CD4-positive, alpha-beta T cell treated with Interleukin-6 at 100 ng/mL for 8 hours (primary cell): ENCODE data around the gene LHX3.

ENCODE experiments used
- DNase-seq: peaks from one replicate; pipeline ENCODE4 v3.0.0-alpha.2; 2020; ENCODE audit warnings: mixed read lengths, low spot score

Gene LHX3

DNA sequence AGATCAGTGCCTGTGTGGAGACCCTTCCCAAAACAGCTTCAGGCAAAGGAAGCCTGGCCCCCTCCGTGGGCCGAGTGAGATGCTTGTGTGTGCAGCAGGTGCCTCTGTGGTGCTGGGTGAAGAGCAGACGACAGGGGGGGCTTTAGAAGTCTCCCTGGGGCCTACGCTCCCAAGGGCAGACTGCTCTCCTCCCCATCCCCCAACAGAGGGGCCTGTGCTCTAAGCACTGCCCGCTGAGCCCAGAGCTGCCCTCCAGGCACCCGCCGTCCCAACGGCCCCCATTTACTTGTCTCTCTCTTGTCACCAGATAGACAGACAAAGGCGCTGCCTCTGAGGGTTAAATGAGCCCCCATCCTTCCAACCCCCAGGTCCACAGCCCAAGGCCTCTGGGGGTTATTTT is 2.7 kb upstream of the LHX3 start:
- DNase-seq = no peak

DNA sequence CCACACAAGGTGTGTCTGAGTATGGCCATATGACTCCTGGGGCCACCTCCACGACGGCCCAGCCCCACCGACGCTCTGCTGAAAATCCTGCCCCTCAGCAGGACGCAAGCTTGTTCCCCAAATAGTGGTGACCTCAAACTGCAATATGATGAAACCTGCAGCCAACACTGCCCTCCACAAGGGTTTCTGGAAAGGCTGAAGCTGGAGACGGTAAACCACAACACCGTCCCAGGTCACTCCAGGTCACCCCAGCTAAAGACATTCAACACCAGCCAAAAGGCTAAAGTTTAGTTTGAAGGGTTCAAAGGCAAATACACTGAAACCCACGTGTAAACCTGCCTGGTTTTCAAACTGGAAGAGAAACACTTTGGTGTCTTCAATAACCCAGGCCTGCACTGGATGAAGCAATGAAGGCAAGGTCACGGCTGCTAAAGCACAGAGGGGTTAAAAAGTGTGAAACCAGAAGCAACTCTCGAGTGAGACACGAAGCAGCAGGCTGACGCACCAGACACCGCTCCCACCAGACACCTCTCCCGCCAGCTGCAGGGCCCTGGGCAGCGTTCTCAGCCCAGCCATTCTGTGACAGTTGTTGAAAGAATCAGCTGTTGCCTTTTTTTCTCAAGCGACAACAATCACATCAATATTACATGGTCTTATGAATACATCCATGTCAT is 1.8 kb upstream of the LHX3 start:
- no peak for DNase-seq

DNA sequence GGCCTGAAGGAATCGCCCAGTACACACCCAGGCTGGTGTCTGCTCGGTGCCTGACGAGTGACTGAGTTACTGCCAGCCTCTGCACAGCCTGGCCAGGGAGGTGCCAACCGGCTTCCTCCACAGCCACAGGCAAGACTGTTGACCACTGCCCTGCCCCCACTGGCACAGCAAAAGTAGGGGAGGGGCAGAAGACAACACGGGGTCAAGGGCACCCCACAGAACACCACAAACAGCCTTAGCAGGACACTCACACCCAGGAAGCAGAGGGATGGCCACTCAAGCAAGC is 722 bp upstream of the LHX3 start:
- DNase-seq = no peak

DNA sequence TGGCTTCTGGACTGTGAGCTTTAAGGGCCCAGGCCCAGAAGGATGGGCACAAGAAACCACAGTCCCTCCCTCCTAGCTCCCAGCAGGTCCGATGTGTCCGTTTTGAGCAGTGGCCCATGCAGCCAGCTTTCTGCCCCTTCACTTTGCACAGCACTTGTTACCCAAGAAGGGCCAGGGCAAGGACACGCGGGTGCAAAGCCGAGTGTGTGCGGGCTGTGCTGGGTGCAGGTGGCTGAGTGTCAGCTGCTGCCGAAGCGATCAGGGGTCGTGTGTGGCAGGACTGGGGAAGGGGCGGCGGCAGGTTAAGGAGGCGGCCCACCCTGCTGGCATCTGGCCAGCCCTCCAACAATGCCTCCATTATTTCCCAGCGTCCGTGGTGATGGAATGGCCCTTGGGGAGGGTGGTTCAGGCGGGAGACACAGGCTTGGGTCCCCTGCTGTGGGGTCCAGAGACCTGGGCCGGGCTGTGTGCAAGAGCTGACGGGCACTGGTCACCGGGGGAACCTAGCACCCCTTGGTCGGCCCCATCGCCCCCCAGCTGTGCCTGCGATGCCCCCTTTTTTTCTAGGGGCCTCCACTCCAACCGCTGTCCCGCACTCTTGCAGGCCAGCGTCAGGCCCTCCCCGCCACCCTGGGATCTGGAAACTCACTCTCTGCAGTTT is 653 bp downstream of the LHX3 start:
- no peak for DNase-seq

DNA sequence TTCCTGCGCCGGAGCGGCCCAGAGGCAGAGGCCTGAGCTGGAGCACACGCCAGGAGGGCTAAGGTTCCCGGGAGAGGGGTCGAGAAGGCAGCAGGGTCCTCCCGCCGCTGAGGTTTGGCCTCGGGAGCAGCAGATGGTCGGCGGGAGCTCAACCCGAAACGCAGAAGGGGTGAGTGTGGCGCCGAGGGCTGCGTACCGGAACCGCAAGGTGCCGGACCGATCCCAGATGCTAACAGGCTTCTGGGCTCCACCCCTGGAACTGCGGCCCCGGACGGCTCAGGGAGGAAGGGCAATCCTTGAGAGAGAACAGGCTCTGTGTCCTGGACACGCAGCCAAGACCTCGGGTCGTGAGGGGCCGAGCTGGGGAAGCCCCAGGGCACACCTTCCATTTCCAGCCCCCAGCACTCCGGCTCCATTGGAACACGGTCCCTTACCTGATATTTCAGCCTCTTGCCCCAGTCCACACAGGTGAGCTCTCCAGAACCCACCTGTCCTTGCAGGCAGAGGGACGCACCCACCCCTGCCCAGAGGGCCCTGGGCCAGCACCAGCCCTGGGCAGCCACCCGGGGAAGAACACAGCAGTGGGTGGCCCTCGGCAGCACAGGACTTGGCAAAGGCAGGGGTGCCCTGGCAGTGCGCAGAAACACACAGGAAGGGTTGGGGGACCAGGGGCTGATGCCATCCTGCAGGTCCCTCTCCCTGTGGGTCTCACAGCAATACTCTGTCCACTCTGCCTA is 1.4 kb downstream of the LHX3 start:
- no peak for DNase-seq

DNA sequence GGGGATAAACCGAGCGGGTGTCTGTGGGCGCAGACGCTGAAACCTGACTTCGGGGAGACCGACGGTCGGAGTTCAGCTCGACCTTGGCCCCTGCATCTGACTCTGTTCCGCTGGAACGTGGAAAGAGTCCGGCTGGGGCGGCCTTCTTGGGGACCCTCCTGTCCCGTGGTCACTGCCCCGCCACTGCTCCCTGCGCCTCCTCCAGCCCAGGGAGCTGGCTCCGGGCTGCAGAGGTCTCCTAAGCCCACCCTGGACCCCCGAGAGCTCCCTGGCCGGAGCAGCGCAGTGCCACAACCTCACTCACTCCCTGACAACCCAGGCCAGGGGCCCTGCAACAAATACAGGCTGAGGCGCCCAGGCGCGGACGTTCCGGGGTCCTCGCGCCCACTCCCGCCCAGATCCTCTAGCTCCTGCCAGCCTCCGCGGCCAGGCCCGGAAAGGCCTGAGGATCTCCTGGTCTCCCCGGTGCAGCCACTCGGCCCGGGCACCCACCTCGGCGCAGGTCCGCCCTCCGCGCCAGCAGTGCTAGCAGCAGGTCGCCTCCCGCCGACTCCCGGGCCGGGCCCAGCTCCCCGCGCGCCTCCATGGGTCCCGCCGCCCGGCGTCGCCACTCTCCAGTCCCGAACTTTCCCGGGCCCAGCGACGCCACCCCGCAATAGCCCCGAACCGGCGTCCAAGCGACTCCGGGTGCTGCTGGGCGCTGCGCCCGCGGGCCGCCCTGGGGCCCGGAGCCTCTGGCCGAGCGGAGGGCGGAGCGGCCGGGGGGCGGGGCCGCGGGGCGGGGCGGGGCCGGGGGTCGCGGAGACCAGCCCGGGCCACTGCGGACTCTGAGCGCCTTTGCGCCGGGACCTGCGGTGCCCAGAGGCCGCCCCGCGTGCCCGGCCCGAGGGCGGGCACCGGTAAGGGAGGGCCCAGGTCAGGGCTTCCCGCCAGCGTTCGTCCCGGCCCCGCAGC is 2.2 kb downstream of the LHX3 start:
- no peak for DNase-seq

DNA sequence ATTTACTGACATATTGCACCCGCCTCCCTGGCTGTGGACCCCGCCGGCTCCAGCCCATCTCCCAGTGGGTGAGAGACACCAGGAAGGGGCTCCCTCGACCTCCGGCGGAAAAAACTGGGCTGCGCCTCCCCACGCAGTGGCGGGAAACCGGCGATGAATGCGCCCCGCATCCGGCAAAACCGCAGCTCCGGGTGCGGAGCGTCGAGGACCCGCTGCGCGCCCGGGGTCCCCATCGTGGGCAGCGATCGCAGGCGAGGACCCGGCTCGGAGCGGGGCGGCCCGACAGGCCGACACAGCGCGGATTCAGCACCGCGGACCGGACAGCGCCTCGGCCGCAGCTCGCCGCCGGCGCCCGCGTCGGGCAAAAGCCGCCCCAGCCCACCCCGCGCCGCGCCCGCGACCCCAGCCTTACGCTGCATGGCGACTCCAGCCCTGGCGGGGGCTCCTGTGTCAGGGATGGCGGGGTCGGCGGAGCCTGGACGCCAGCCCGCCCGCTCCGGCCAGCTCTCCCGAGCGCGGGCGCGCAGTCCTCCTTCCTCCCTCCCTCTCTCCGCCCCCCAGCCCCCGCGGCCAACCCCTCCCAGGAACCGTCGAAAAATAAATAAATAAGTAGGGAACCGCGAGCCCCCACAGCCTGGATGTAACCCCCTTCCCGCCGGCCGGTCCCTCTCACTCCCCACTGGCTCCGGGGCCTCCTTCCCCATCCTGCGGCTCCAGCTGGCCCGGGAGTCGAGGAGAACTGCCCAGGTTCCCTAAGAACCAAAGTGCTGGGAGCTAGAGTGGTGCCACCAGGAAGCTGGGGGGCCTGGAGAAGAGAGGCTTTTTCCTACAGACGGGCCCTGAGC is 3.1 kb downstream of the LHX3 start:
- no peak for DNase-seq

DNA sequence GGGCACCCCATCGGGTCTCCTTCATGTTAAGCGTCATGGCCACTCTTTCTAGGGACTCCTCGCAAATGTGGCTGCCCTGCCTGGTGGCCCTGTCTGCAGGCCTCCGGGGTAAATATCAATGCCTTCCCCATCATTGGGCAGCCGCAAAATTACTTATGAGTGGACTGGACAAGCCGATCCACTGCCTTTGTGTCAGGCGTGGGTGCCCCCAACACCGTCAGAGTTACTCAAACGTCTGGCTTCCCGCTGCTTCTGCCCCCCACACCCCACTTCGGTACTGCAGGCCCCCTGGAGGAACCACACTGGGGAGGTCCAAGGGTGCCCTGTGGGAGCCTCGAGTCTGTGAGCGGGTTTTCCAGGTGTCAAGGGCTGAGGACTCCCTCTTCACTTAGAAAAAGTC is 3.8 kb downstream of the LHX3 start:
- no peak for DNase-seq

DNA sequence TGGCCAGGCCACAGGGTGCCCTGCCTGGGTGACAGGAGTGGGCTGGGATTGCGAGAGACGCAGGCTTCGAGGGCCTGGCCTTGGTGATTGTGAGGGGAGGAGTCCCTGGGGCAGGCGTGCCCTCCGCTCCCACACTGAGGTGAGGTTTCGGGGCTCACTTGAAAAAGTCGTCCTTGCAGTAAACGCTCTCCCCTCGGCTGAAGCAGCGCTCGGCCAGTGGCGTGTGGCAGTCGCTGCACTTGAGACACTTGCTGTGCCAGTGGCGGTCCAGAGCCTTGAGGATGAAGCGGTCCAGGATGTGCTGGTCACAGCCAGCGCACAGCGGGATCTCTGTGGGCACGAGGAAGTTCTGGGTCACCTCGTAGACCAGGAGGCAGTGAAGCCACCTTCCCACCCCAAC is 4.5 kb downstream of the LHX3 start:
- no peak for DNase-seq

DNA sequence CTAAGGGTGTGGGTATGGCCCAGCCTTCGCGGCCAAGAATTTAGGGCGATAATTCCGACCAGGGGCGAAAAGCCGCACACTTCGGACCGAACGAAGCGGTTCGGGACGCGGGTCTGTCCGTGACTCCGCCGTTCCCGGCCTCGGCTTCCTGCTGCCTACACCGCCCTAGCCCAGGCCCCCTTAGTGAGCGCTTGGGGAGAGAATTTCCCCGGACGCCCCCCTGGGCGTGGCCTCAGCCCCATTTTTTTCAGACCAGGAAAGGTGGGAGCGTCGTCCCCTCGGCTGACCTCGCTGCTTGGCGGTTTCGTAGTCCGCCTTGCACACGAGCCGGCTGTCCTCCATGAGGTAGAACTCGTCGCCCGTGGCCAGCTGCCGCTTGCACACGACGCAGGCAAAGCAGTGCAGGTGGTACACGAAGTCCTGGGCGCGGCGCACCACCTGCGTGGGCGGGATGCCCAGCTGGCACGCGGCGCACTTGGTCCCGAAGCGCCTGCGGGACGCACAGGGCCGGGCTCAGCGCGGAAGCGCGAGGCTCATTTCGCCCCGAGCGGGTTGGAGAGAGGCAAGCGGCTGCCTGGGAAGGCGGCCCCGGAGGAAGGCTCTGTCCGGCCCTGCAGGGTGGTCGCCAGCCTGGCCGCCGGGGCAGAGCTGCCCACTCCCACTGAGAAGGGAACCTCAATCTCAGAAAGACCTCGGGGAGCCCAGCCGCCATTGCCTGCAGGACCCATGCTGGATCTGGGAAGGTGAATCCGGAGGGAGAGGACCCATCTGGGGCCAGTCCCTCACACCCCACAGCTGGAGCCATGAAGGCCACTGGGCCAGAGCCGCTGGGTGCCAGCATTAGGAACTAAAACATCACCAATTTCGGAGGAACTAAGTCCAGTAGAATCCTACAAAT is 5.3 kb downstream of the LHX3 start:
- no peak for DNase-seq

DNA sequence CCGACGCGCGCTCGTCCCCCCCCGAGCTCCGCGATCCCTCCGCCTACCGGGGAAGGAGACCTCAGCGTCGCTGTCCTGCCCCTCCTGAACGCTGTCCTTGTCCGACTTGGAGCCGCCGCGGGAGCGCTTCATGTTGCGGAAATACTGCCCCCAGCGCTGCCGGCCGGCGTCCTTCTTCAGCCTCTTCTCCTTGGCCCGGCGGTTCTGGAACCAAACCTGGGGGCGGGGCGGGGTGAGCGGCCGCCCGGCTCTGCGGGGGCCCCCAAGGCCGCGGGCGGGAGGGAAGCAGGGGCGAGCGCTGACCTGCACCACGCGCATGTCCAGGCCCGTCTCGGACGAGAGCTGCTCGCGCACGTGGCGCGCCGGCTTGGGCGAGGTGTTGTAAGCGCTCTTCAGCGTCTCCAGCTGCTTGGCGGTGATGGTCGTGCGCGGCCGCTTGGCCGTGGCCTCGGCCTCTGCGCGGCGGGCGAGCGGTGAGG is 6.3 kb downstream of the LHX3 start:
- DNase-seq = no peak

DNA sequence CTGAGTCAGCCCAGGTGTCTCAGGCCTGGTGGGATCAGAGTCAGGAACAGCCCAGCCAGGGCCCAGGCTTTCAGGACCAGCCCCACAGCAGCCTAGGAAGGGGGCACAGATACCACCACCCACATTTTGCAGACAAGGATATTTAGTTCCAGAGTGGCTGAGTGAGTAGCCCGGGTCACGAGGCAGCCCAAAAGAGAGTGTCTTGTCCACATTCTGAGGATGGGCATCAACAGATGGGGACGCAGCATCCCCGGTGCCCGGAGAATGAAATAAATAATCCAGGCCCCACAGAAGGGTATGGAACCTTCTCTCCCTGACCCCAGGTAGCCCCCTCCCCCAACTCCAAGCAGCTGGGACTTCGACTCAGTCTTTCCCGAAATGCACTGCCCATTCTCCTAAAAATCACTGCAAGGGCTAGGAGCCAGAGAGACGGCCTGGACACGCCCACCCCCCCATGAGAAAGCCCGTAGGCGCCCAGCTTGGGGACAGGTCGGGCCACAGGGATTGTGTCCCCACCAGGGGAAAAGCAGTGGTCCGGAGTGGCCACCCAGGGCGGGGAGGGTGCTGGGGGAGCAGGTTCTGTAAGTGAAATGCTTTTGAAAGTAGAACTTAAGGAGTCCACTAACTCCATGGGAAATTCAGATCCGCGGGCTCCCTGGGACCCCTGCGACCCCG is 6.9 kb downstream of the LHX3 start:
- DNase-seq = no peak

DNA sequence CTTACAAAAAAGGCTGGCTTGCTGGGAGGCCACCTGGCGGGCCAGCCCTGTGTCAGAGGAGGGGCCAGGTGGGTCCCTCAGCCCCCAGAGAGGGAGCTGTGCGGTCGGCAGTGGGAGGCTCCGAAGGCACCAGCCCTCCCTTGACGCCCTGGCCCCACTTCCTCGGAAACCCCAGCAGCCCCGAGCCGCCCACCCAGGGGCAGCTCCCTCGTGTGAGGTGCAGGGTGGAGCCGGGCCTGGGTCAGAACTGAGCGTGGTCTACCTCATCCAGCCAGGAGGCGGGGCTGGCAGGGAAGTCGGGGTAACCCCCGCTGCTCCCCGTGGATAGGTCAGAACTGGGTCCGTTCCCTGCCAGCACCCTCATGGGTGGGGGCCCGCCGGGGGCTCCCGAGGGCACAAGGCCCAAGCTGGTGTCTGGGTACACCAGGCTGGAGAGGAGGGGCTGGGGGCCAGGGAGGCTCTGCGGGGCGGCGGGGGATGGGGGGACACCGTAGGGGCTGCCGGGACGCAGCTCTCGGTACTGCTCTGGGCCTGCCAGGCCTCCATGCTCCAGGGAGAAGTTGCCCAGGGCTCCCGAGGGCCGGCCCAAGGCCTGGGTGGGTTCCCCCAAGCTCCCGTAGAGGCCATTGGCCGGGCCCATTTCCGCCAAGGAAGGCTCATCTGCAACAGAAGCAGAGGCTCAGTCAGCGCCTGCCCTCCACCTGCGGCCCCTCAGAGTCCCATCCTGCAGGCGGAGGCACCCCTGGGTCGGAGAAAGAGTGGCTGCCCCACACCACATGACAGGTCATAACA is 7.6 kb downstream of the LHX3 start:
- DNase-seq = no peak

DNA sequence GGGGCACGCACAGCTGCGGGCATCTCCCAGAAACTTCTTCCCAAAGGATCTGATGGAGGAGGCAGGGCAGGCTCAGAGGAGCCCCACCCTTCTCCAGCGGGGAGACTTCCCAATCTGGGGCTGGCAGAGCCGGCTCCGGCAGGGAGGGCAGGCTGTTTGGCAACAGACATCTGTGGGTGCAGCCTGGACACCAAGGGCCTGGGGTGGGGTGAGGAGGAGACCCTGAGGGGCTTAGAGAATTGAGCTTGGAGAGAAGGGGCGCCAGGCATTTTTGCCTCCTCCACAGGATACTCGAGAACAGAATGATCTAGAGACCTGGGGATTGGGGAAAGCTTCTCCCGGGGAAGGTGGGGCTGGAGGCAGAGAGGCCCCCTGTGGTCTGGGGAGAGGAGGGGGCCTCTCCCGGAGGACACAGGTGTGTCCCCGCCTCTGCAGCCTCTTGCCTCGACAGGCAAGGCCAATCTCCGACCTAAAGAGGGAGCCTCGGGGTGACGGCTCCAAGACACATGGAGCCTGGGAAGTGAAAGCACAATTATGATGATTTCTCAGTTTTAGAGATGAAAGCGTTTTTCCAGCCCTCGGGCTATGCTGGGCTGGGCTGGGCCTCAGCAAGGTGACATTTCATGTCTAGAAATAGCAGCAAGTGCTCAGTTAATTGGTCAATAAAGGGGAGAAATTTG is 8.4 kb downstream of the LHX3 start:
- no peak for DNase-seq

DNA sequence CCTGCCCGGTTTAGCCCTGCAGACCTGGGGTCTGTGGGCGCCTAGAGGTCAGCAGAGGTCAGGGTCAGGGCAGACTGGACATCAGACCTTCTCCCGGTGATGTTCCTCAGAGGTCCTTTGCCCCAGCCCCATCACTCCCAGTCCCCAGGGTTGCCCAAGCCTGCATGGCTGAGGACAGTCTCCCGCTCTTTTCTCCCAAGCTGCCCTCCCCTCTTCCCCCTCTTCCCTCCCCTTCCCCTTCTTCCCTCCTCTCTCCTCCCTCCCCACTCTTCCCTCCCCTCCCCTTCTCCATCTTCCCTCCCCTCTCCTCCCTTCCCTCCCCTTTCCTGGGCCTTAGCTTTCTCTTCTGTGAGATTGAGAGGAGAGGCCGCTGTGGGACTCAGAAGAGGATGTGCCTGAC is 10.4 kb downstream of the LHX3 start:
- DNase-seq = no peak

DNA sequence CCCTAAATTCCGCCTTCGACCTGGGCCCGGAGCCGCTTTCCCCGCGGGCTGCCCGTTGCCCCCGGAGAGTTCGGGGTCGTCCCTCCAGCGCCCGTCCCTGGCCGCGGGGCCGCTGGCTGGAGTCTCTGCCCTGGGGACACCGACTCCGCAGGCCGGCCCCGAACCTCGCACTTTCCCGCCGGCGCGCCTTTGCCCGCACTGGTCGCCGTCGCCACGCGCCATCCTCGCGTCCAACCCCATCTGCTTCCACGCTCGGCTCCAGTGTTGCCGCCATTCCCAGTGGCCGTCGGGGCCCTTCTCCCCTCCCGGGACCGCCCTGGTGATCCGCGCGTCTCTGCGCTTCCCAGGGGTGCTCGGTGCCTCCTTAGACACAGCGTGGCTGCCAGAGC is 11.0 kb downstream of the LHX3 start:
- no peak for DNase-seq

DNA sequence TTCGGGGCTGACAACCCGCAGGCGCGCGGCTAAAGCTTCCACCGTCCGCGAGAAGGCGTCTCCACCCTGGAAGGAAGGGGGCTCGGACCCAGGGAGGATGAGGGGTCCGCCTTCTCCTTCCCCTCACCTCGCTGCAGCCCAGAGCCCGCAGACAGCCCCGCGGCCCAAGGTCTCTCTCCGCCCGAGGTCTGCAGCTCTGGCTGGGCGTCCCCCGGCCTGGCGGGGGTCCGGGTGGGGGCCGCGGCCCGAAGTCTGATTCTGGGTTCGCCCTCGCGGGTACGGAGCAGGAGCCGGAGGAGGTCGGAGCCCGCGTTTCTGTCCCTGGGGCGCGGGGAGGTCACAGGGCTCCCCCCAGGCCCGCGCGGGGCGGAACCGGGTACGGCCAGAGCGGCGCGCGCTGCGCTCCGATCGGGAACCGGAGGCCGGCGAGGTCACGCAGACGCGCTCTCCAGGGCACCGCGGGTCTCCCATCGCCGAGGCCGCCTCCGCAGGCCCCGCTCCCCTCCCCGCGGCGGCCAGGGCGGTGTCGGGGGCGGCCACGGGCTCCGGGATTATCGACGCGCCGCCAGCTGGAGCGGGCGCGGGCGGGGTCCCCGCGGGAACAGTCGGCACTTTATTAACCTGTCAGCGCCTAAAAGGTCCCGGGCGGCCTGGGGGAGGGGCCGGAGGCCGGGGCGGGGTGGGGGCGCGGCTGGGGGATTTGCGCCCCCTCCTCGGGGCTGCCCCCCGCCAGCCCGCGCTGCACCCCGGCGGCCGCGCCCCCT is 11.6 kb downstream of the LHX3 start:
- DNase-seq = no peak
